ENCODE results near the gene B4GALT5.
"Not testable (repeated sequence)": the region's sequence is repeated elsewhere in the genome, so short reads cannot be mapped to it uniquely, and the experiment has no call there.

DNA sequence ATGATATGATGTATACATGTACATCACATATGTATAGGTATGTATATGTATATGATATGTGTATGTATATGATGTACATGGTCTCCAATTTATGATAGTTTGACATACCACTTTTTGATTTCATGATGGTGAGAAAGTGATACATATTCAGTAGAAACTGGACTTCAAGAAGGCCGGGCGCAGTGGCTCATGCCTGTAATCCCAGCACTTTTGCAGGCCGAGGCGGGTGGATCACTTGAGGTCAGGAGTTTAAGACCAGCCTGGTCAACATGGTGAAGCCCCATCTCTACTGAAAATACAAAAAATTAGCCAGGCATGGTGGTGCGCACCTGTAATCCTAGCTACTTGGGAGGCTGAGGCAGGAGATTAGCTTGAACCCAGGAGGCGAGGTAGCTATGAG, 10.1 kb upstream of the B4GALT5 start:
- TF ChIP-seq, protein P1, sequence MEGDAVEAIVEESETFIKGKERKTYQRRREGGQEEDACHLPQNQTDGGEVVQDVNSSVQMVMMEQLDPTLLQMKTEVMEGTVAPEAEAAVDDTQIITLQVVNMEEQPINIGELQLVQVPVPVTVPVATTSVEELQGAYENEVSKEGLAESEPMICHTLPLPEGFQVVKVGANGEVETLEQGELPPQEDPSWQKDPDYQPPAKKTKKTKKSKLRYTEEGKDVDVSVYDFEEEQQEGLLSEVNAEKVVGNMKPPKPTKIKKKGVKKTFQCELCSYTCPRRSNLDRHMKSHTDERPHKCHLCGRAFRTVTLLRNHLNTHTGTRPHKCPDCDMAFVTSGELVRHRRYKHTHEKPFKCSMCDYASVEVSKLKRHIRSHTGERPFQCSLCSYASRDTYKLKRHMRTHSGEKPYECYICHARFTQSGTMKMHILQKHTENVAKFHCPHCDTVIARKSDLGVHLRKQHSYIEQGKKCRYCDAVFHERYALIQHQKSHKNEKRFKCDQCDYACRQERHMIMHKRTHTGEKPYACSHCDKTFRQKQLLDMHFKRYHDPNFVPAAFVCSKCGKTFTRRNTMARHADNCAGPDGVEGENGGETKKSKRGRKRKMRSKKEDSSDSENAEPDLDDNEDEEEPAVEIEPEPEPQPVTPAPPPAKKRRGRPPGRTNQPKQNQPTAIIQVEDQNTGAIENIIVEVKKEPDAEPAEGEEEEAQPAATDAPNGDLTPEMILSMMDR (IDR thresholded peaks at IDR 0.05): not testable (repeated sequence)
- not testable (repeated sequence) for TF ChIP-seq POLR2A (IDR thresholded peaks at IDR 0.05)
